Stimulated activated naive CD8-positive, alpha-beta T cell treated with anti-CD3 and anti-CD28 coated beads, Interleukin-15, Interleukin-2, amounts not matched to agents 100 U/mL and 50 U/mL, for 24 hours (primary cell): ENCODE measurements around the gene PROKR1.
"Not testable (repeated sequence)": the region's sequence is repeated elsewhere in the genome, so short reads cannot be mapped to it uniquely, and the experiment has no call there.

Experiments used
- ATAC-seq: fragments of 150-1000 bp; cut with Tn5 transposase; one replicate; pipeline ENCODE4 v1.10.0; 2021
- DNase-seq: peaks from one replicate; pipeline ENCODE4 v3.0.0; 2021

The PROKR1 gene

GRCh38 chr2:68643011-68643873 lies at the start of gene PROKR1:
PROKR1 (plus strand) TSS chr2:68643579; CDS start chr2:68645822, 2,243 bp downstream.
- DNase-seq (peak; percentile 40), ATAC-seq (peak; percentile 42)

GRCh38 chr2:68594041-68594440 lies 49.3 kb upstream of the PROKR1 start:
- no peak for ATAC-seq

GRCh38 chr2:68594674-68595492 lies 48.5 kb upstream of the PROKR1 start:
- ATAC-seq (no peak), DNase-seq (peak; percentile 51)

More at GRCh38 chr2:68594041-68594440, 49.3 kb upstream of the PROKR1 start:
- no peak for DNase-seq

GRCh38 chr2:68595493-68595785 lies 47.9 kb upstream of the PROKR1 start:
- DNase-seq, ATAC-seq: not testable (repeated sequence)

- ATAC-seq, result not testable (repeated sequence)
These were observed 42.9 kb upstream of the PROKR1 start for GRCh38 chr2:68600495-68600894.

GRCh38 chr2:68603059-68603458 lies 40.3 kb upstream of the PROKR1 start:
- ATAC-seq (no peak), DNase-seq (no peak)

More at GRCh38 chr2:68600495-68600894, 42.9 kb upstream of the PROKR1 start:
- DNase-seq, result not testable (repeated sequence)

- ATAC-seq, result no peak
- no peak for DNase-seq
These were observed 39.3 kb upstream of the PROKR1 start for GRCh38 chr2:68604077-68604476.

- no peak for ATAC-seq
- no peak for DNase-seq
These were observed 37.4 kb upstream of the PROKR1 start for GRCh38 chr2:68605939-68606338.

GRCh38 chr2:68606759-68607158 lies 36.6 kb upstream of the PROKR1 start:
- no peak for ATAC-seq
- no peak for DNase-seq

- ATAC-seq (no peak), DNase-seq (no peak)
These were observed 35.5 kb upstream of the PROKR1 start for GRCh38 chr2:68607837-68608236.

GRCh38 chr2:68612765-68613519 lies 30.4 kb upstream of the PROKR1 start:
- ATAC-seq, result no peak
- DNase-seq, result no peak

GRCh38 chr2:68620772-68621171 lies 22.6 kb upstream of the PROKR1 start:
- no peak for DNase-seq
- no peak for ATAC-seq

- ATAC-seq, result no peak
- no peak for DNase-seq
These were observed 19.6 kb upstream of the PROKR1 start for GRCh38 chr2:68623820-68624219.

GRCh38 chr2:68627615-68628014 lies 15.8 kb upstream of the PROKR1 start:
- no peak for ATAC-seq
- DNase-seq, result no peak

GRCh38 chr2:68632021-68632420 lies 11.4 kb upstream of the PROKR1 start:
- DNase-seq, result no peak
- no peak for ATAC-seq

GRCh38 chr2:68637047-68637446 lies 6.3 kb upstream of the PROKR1 start:
- DNase-seq (no peak), ATAC-seq (no peak)

GRCh38 chr2:68643874-68644485 lies 601 bp downstream of the PROKR1 start:
- ATAC-seq (no peak), DNase-seq (no peak)

- DNase-seq (peak; percentile 43), ATAC-seq (peak; percentile 93)
These were observed 2.1 kb downstream of the PROKR1 start for GRCh38 chr2:68645523-68645922.

GRCh38 chr2:68646303-68646702 lies 2.9 kb downstream of the PROKR1 start:
- DNase-seq (no peak), ATAC-seq (no peak)

GRCh38 chr2:68650645-68651044 lies 7.3 kb downstream of the PROKR1 start:
- DNase-seq (no peak), ATAC-seq (no peak)

- peak; percentile 41 for ATAC-seq
- DNase-seq, result peak; percentile 27
These were observed 9.7 kb downstream of the PROKR1 start for GRCh38 chr2:68653034-68653433.

GRCh38 chr2:68653538-68653982 lies 10.2 kb downstream of the PROKR1 start:
- DNase-seq, result peak; percentile 64
- ATAC-seq, result peak; percentile 88
